Endodermal cell (in vitro differentiated cells): ENCODE results near the gene DNHD1. TPM values are rescaled to one million over a fixed set of nuclear protein-coding genes. Genes with fewer than 3 reads are reported as not detected.

Experiments
- DNase-seq: peaks from one replicate; pipeline ENCODE4 v3.0.0-alpha.2; 2017
- H3K27ac ChIP-seq: 2 replicates; pipeline ENCODE4 v1.5.1; 2013; ENCODE audit warnings: mild to moderate bottlenecking, low read depth, low read length, moderate library complexity
- H3K27me3 ChIP-seq: 2 replicates; pipeline ENCODE4 v1.6.1; 2013; ENCODE audit warnings: mild to moderate bottlenecking, low read length, moderate library complexity; ENCODE audit not compliant: insufficient read depth, control insufficient read depth, poor library complexity, severe bottlenecking
- H3K36me3 ChIP-seq: 2 replicates; pipeline ENCODE4 v1.7.0; 2013; ENCODE audit warnings: mild to moderate bottlenecking, low read length, moderate library complexity; ENCODE audit not compliant: control insufficient read depth, insufficient read depth
- H3K4me1 ChIP-seq: one replicate; pipeline ENCODE4 v1.7.0; 2013; ENCODE audit warnings: low read length; ENCODE audit not compliant: control insufficient read depth, insufficient read depth
- H3K4me3 ChIP-seq: 2 replicates; pipeline ENCODE4 v1.5.1; 2013; ENCODE audit warnings: mild to moderate bottlenecking, low read length, moderate library complexity
- H3K9ac ChIP-seq: 2 replicates; pipeline ENCODE4 v1.6.1; 2013; ENCODE audit warnings: mild to moderate bottlenecking, low read length, moderate library complexity; ENCODE audit not compliant: poor library complexity, severe bottlenecking; ENCODE audit errors: extremely low read depth
- H3K9me3 ChIP-seq: 2 replicates; pipeline ENCODE4 v1.6.1; 2013; ENCODE audit warnings: mild to moderate bottlenecking, low read length, moderate library complexity; ENCODE audit not compliant: control insufficient read depth
- H3K27ac Mint-ChIP-seq: 2 replicates; pipeline ENCODE4 v1.8.0; 2020; ENCODE audit warnings: mixed read lengths
- H3K27me3 Mint-ChIP-seq: 2 replicates; pipeline ENCODE4 v1.8.0; 2021; ENCODE audit warnings: mild to moderate bottlenecking, mixed read lengths; ENCODE audit not compliant: insufficient read depth
- H3K36me3 Mint-ChIP-seq: 2 replicates; pipeline ENCODE4 v1.8.0; 2020; ENCODE audit warnings: low read depth, mixed read lengths
- H3K4me1 Mint-ChIP-seq: 2 replicates; pipeline ENCODE4 v1.8.0; 2020; ENCODE audit warnings: mixed read lengths
- H3K4me3 Mint-ChIP-seq: 2 replicates; pipeline ENCODE4 v1.8.0; 2020; ENCODE audit warnings: mild to moderate bottlenecking, moderate library complexity, mixed read lengths
- H3K9me3 Mint-ChIP-seq: 2 replicates; pipeline ENCODE4 v1.8.0; 2020; ENCODE audit warnings: mild to moderate bottlenecking, mixed read lengths
- WGBS, 2 experiments: methylation state at CpG; one replicate each; pipeline versions ENCODE4 v1.1.5 to v1.1.7; 2013; ENCODE audit warnings: missing lambda C conversion rate in 2 of 2, mixed read lengths in 1 of 2; ENCODE audit not compliant: insufficient coverage in 1 of 2, insufficient read length in 1 of 2; 5-methylcytosine and 5-hydroxymethylcytosine counted together
- total RNA-seq, 2 donors: library from RNA; stranded (reverse); fragmentation: NEBNext Ultra II Directional in 1 of 2; extraction: Animal tissue kit (Norgen Biotek cat#: 25700) in 1 of 2; gene quantifications; 2 replicates in 1 of 2; 3 replicates in 1 of 2; pipeline ENCODE4 v1.2.1, GENCODE V29; 2021
- TF ChIP-seq, protein P1 (sequence below): fragments of 200-600 bp; sonication (generic); conservative IDR thresholded peaks from 2 replicates; pipeline ENCODE4 v1.5.0; 2021; ENCODE audit warnings: antibody characterized with exemption, mild to moderate bottlenecking

The DNHD1 gene
- total RNA-seq, 2 donors from 2014 or later = 11.0 to 12.2 TPM

DNA sequence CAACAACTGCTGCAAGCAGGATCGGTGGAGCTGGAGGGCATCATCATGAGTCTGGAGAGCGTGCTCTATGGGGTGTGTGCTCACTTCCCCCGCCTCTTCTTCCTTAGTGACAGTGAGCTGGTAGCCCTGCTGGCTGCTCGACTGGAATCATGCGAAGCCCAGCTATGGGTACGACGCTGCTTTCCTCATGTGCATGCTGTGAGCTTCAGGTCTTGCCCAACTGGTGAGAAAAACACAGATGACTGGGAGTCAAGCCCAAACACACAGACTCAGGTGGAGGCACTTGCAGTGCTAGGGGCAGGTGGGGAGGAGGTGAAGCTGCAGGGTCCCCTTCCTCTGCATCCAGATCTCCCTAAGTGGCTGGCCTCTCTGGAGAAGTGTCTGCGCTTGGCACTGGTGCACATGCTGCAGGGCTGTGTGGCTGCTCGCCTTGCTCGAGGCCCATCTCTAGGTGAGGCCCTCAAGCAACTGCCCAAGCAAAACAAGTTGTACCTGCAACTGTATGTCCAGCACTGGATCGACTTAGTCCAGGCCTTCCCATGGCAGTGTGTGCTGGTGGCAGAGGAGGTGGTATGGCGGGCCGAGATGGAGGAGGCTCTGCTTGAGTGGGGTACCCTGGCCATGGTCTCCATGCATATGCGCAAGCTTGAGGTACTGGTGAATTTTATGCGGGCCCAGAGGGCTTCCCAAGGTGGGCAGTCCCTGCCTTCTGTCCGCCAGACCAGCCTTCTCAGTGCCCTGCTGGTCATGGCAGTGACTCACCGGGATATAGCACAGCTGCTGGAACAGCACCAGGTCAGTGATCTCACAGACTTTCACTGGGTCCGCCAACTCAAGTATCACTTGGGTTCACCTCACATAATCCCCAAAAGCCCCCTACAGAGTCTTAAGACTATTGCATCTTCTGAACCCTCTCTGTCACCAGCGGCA, 48.1 kb downstream of the DNHD1 start:
- Mint-ChIP-seq H3K9me3 (no peaks in the 10 kb centered on the region), H3K4me3 (no peak overlapping the region), H3K27ac (no peak overlapping the region), H3K36me3 (peaks cover 2% of the 10 kb centered on the region), H3K4me1 (no peaks in the 10 kb centered on the region), H3K27me3 (no peaks in the 10 kb centered on the region)
- WGBS, 2 experiments = 84 to 94% methylated on average over 9 to 19 of the region's 19 CpGs
- Histone ChIP-seq H3K36me3 (no peaks in the 10 kb centered on the region), H3K27me3 (no peaks in the 10 kb centered on the region), H3K9ac (no peak overlapping the region), H3K9me3 (no peaks in the 10 kb centered on the region), H3K27ac (no peak overlapping the region), H3K4me1 (no peaks in the 10 kb centered on the region), H3K4me3 (no peak overlapping the region)
- TF ChIP-seq, protein P1, sequence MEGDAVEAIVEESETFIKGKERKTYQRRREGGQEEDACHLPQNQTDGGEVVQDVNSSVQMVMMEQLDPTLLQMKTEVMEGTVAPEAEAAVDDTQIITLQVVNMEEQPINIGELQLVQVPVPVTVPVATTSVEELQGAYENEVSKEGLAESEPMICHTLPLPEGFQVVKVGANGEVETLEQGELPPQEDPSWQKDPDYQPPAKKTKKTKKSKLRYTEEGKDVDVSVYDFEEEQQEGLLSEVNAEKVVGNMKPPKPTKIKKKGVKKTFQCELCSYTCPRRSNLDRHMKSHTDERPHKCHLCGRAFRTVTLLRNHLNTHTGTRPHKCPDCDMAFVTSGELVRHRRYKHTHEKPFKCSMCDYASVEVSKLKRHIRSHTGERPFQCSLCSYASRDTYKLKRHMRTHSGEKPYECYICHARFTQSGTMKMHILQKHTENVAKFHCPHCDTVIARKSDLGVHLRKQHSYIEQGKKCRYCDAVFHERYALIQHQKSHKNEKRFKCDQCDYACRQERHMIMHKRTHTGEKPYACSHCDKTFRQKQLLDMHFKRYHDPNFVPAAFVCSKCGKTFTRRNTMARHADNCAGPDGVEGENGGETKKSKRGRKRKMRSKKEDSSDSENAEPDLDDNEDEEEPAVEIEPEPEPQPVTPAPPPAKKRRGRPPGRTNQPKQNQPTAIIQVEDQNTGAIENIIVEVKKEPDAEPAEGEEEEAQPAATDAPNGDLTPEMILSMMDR = no peak
- peak; percentile 45 for DNase-seq

DNA sequence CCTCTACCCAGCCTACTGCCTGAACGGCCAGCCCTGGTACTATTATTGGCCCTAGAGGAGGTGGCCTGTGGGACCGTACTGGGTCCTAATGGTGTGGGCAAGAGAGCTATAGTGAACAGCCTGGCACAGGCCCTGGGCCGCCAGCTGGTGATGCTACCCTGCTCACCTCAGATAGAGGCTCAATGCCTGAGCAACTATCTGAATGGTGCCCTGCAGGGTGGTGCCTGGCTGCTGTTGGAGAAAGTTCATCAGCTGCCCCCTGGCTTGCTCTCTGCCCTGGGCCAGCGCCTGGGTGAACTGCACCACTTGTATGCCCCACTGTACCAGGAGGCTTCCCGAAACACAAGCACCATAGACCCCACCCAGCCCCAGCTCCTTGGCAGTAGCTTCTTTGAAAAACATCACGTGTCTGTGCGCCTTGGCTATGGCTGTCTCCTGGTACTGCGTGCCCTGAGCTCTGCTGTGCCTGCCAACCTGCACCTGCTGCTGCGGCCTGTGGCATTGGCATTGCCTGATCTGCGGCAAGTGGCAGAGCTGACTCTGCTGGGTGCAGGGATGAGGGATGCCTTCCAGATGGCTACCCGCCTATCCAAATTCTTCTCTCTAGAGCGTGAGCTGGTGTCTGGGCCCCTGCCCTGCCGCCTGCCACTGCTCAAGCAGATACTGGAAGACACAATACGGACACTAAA, 49.0 kb downstream of the DNHD1 start:
- no peak overlapping the region for H3K4me3 ChIP-seq
- H3K4me1 ChIP-seq = no peaks in the 10 kb centered on the region
- no peak overlapping the region for H3K27ac ChIP-seq
- Mint-ChIP-seq H3K27ac (no peak overlapping the region), H3K4me1 (no peaks in the 10 kb centered on the region), H3K36me3 (peaks cover 2% of the 10 kb centered on the region), H3K4me3 (no peak overlapping the region), H3K27me3 (no peaks in the 10 kb centered on the region), H3K9me3 (no peaks in the 10 kb centered on the region)
- TF ChIP-seq, protein P1 = no peak
- H3K27me3 ChIP-seq = no peaks in the 10 kb centered on the region
- H3K9me3 ChIP-seq = no peaks in the 10 kb centered on the region
- H3K9ac ChIP-seq = no peak overlapping the region
- DNase-seq = peak; percentile 41
- H3K36me3 ChIP-seq = no peaks in the 10 kb centered on the region
- WGBS, 2 experiments = 93 to 100% methylated on average over 11 to 14 of the region's 14 CpGs

DNA sequence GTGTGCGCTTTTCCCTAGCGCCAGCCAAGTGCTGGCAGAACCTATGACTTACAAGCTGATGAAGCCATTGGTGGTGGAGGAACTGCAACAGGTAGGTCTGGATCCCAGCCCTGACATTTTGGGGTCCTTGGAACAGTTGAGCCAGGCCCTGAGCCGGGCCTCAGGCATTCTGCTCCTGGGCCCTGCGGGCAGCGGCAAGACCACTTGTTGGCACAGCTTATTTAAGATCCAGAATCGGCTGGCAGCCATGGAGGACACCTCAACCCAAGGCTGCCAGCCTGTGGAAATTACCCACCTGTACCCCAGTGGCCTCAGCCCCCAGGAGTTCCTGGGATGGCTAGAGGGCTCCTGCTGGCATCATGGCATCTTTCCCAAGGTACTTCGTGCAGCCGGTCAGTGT, 49.7 kb downstream of the DNHD1 start:
- H3K27ac ChIP-seq = no peak overlapping the region
- no peaks in the 10 kb centered on the region for H3K9me3 ChIP-seq
- H3K4me3 Mint-ChIP-seq = no peak overlapping the region
- no peaks in the 10 kb centered on the region for H3K4me1 Mint-ChIP-seq
- no peaks in the 10 kb centered on the region for H3K27me3 Mint-ChIP-seq
- no peaks in the 10 kb centered on the region for H3K27me3 ChIP-seq
- H3K36me3 Mint-ChIP-seq = peaks cover 2% of the 10 kb centered on the region
- no peak overlapping the region for H3K9ac ChIP-seq
- H3K27ac Mint-ChIP-seq = no peak overlapping the region
- TF ChIP-seq, protein P1 = no peak
- no peaks in the 10 kb centered on the region for H3K4me1 ChIP-seq
- H3K4me3 ChIP-seq = no peak overlapping the region
- WGBS, 2 experiments = 94 to 97% methylated on average over 5 to 8 of the region's 8 CpGs
- no peaks in the 10 kb centered on the region for H3K9me3 Mint-ChIP-seq
- H3K36me3 ChIP-seq = no peaks in the 10 kb centered on the region
- peak; percentile 24 for DNase-seq
